WTC11 (cell line): ENCODE measurements around the gene PIK3C2B. TPM values are rescaled to one million over a fixed set of nuclear protein-coding genes. Genes with fewer than 3 reads are reported as not detected.

ENCODE experiments used
- ATAC-seq: fragments of 200-7000 bp; cut with Tn5 transposase; 2 replicates; pipeline ENCODE4 v1.10.0; 2021; ENCODE audit warnings: mild to moderate bottlenecking, moderate library complexity
- CTCF ChIA-PET: fragments of 300-600 bp; sonication (Branson Sonifier 250); formaldehyde crosslinking; loops from one replicate; lab custom pipeline; 2021; ENCODE audit warnings: antibody characterized with exemption; lab: Charles Lee
- POLR2A ChIA-PET: fragments of 350-600 bp; sonication (Branson Sonifier 250); formaldehyde crosslinking; loops from one replicate; lab custom pipeline; 2021; ENCODE audit warnings: antibody characterized with exemption; lab: Charles Lee
- DNase-seq: peaks from one replicate; pipeline ENCODE4 v3.0.0; 2021; ENCODE audit warnings: low spot score
- H3K27ac Mint-ChIP-seq: 2 replicates; pipeline ENCODE4 v1.8.0; 2021; ENCODE audit warnings: mixed read lengths
- H3K27me3 Mint-ChIP-seq: 2 replicates; pipeline ENCODE4 v1.8.0; 2021; ENCODE audit warnings: low read depth, mild to moderate bottlenecking, moderate library complexity, mixed read lengths
- H3K36me3 Mint-ChIP-seq: 2 replicates; pipeline ENCODE4 v1.8.0; 2021; ENCODE audit warnings: mixed read lengths
- H3K4me1 Mint-ChIP-seq: 2 replicates; pipeline ENCODE4 v1.8.0; 2022; ENCODE audit warnings: mixed read lengths
- H3K4me3 Mint-ChIP-seq: 2 replicates; pipeline ENCODE4 v1.8.0; 2021; ENCODE audit warnings: mild to moderate bottlenecking, moderate library complexity, mixed read lengths
- H3K9me3 Mint-ChIP-seq: 2 replicates; pipeline ENCODE4 v1.8.0; 2021; ENCODE audit warnings: mixed read lengths
- ARID4B ChIP-seq: sonication (generic); formaldehyde crosslinking; IDR thresholded peaks from 2 replicates; pipeline ENCODE4 v1.8.0; 2023; ENCODE audit warnings: missing genetic modification reagents, mild to moderate bottlenecking, borderline replicate concordance
- CREM ChIP-seq: sonication (generic); formaldehyde crosslinking; IDR thresholded peaks from 2 replicates; pipeline ENCODE4 v1.8.1; 2022; ENCODE audit warnings: mild to moderate bottlenecking, missing genetic modification reagents, moderate library complexity
- CTCF ChIP-seq: fragments of 200-600 bp; IDR thresholded peaks from 2 replicates; pipeline ENCODE4 v1.8.0; 2022; ENCODE audit warnings: antibody characterized with exemption
- E2F5 ChIP-seq: sonication (generic); formaldehyde crosslinking; IDR thresholded peaks from 2 replicates; pipeline ENCODE4 v1.8.1; 2022; ENCODE audit warnings: mild to moderate bottlenecking, moderate library complexity, missing genetic modification reagents
- HMGXB4 ChIP-seq: sonication (generic); formaldehyde crosslinking; IDR thresholded peaks from 2 replicates; pipeline ENCODE4 v1.8.1; 2023; ENCODE audit warnings: mild to moderate bottlenecking, moderate library complexity, missing genetic modification reagents
- PRRX2 ChIP-seq: fragments of 250-450 bp; sonication (Bioruptor Pico); IDR thresholded peaks from 2 replicates; pipeline ENCODE4 v1.8.0; 2021; ENCODE audit warnings: mild to moderate bottlenecking
- TEAD1 ChIP-seq: sonication (generic); formaldehyde crosslinking; IDR thresholded peaks from 2 replicates; pipeline ENCODE4 v1.8.0; 2022; ENCODE audit warnings: mild to moderate bottlenecking, missing genetic modification reagents
- USF2 ChIP-seq: sonication (generic); formaldehyde crosslinking; IDR thresholded peaks from 2 replicates; pipeline ENCODE4 v1.8.1; 2023; ENCODE audit warnings: mild to moderate bottlenecking, missing genetic modification reagents, moderate library complexity
- ZNF281 ChIP-seq: sonication (generic); formaldehyde crosslinking; IDR thresholded peaks from 2 replicates; pipeline ENCODE4 v1.8.0; 2023; ENCODE audit warnings: mild to moderate bottlenecking, missing genetic modification reagents
- ZNF416 ChIP-seq: fragments of 250-450 bp; sonication (Bioruptor Pico); IDR thresholded peaks from 2 replicates; pipeline ENCODE4 v1.9.0; 2021; ENCODE audit warnings: mild to moderate bottlenecking, inconsistent platforms
- total RNA-seq: library from RNA; stranded (reverse); gene quantifications from 3 replicates; pipeline ENCODE4 v1.2.3, GENCODE V29; 2021

The PIK3C2B gene
- total RNA-seq, 1 experiment from 2014 or later = 27.7 TPM

- peak; percentile 52 for TF ChIP-seq USF2 (CRISPR knock-in tag)
- TF ChIP-seq TEAD1 (CRISPR knock-in tag) = 0 out of 2 replicates have a peak, but pooled peaks have one; percentile 37
Measured at GRCh38 chr1:204446413-204447111, 48.0 kb downstream of the PIK3C2B start (continued).

- DNase-seq (peak; percentile 92), ATAC-seq (peak; percentile 74)
- Mint-ChIP-seq H3K4me3 (no peak overlapping the region), H3K27ac (no peak overlapping the region), H3K4me1 (peaks cover 31% of the 10 kb centered on the region), H3K27me3 (no peaks in the 10 kb centered on the region), H3K9me3 (no peaks in the 10 kb centered on the region), H3K36me3 (peaks cover 21% of the 10 kb centered on the region; the same call in 1 of the 2 replicates)
- TF ChIP-seq HMGXB4 = 0 out of 2 replicates have a peak, but pooled peaks have one; percentile 55
- TF ChIP-seq CREM (CRISPR knock-in tag) = peak; percentile 40; the same call in 1 of the 2 replicates
- TF ChIP-seq PRRX2 = no peak
- TF ChIP-seq ARID4B (CRISPR knock-in tag) = 0 out of 2 replicates have a peak, but pooled peaks have one; percentile 37
- peak; percentile 53 for TF ChIP-seq CTCF
- 0 out of 2 replicates have a peak, but pooled peaks have one; percentile 7 for TF ChIP-seq ZNF281
- peak; percentile 5; the same call in 1 of the 2 replicates for TF ChIP-seq ZNF416 (CRISPR knock-in tag)
- no peak for TF ChIP-seq E2F5 (CRISPR knock-in tag)
- POLR2A ChIA-PET = interaction anchor here (0.9 to 2.3 kb wide), 4 partner anchors 48 to 62 kb away, joined by 3 to 27 read pairs (median 6); partner anchors contain the start of gene PIK3C2B
- CTCF ChIA-PET = interaction anchor here (0.5 to 13.1 kb wide), 42 partner anchors 10 to 927 kb away, joined by 3 to 906 read pairs (median 4); partner anchors contain the start of genes GOLT1A, MDM4, PIK3C2B and PLEKHA6
Measured at GRCh38 chr1:204445860-204446412, 48.7 kb downstream of the PIK3C2B start.

Other genes starting within 250 kb of the PIK3C2B start
- 9.2 to 11.6 TPM (median 11.0 TPM) in 3 replicates for gene PLEKHA6, start 134.9 kb downstream of the PIK3C2B start, total RNA-seq
- 43.7 to 47.7 TPM (median 44.6 TPM) in 3 replicates for gene PPP1R15B, start 83.0 kb downstream of the PIK3C2B start, total RNA-seq
- 73.5 to 76.2 TPM (median 74.1 TPM) in 3 replicates for gene MDM4, start 21.6 kb upstream of the PIK3C2B start, total RNA-seq
- gene LRRN2, start 190.9 kb upstream of the PIK3C2B start, total RNA-seq = 3.2 to 5.3 TPM (median 3.4 TPM) in 3 replicates